GM10248 (cell line): ENCODE data around the gene C2orf92.
"Not testable (repeated sequence)": the region's sequence is repeated elsewhere in the genome, so short reads cannot be mapped to it uniquely, and the experiment has no call there.

ENCODE experiments used
- CTCF ChIA-PET: fragments of 300-600 bp; sonication (Branson Sonifier 250); formaldehyde crosslinking; extraction: SDS; loops from one replicate; lab custom pipeline; 2021; ENCODE audit warnings: antibody characterized with exemption; lab: Yijun Ruan, JAX
- POLR2A ChIA-PET: fragments of 350-650 bp; sonication (Branson Sonifier 250); formaldehyde crosslinking; extraction: SDS; loops from one replicate; lab custom pipeline; 2020; ENCODE audit warnings: antibody characterized with exemption; lab: Yijun Ruan, JAX
- DNase-seq: peaks from one replicate; pipeline ENCODE4 v3.0.0; 2012; ENCODE audit errors: extremely low spot score
- TF ChIP-seq, protein P1 (sequence below): IDR thresholded peaks from 2 replicates; pipeline ENCODE4 v1.5.1; 2012; ENCODE audit warnings: mild to moderate bottlenecking, low read depth; ENCODE audit errors: extremely low read depth, missing control alignments, control extremely low read depth

The C2orf92 gene

DNA sequence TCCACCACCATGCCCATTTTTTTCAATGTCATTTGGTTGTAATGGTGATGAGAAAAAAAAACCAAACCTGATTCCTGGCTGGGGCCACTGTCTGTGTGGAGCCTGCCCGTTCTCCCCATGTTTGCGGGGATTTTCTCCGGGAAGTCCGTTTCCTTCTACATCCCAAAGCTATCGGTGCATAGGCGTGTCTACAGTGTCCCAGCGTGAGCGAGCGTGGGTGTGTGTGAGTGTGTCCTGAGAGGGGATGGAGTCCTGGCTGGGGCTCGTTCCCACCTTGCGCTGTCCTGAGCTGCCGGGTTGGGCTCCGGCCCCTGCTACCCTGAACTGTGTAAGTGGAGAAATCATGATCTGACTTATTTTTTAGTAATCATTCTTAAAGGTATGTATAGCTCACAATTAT lies 36.6 kb downstream of the C2orf92 start:
- ChIA-PET CTCF (interaction anchor here (1.2 to 10.6 kb wide), 4 partner anchors 8 to 680 kb away, joined by 5 to 122 read pairs (median 26); no protein-coding TSS in a partner anchor), POLR2A (no interaction called here)
- no peak for DNase-seq
- TF ChIP-seq, protein P1, sequence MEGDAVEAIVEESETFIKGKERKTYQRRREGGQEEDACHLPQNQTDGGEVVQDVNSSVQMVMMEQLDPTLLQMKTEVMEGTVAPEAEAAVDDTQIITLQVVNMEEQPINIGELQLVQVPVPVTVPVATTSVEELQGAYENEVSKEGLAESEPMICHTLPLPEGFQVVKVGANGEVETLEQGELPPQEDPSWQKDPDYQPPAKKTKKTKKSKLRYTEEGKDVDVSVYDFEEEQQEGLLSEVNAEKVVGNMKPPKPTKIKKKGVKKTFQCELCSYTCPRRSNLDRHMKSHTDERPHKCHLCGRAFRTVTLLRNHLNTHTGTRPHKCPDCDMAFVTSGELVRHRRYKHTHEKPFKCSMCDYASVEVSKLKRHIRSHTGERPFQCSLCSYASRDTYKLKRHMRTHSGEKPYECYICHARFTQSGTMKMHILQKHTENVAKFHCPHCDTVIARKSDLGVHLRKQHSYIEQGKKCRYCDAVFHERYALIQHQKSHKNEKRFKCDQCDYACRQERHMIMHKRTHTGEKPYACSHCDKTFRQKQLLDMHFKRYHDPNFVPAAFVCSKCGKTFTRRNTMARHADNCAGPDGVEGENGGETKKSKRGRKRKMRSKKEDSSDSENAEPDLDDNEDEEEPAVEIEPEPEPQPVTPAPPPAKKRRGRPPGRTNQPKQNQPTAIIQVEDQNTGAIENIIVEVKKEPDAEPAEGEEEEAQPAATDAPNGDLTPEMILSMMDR: no peak

DNA sequence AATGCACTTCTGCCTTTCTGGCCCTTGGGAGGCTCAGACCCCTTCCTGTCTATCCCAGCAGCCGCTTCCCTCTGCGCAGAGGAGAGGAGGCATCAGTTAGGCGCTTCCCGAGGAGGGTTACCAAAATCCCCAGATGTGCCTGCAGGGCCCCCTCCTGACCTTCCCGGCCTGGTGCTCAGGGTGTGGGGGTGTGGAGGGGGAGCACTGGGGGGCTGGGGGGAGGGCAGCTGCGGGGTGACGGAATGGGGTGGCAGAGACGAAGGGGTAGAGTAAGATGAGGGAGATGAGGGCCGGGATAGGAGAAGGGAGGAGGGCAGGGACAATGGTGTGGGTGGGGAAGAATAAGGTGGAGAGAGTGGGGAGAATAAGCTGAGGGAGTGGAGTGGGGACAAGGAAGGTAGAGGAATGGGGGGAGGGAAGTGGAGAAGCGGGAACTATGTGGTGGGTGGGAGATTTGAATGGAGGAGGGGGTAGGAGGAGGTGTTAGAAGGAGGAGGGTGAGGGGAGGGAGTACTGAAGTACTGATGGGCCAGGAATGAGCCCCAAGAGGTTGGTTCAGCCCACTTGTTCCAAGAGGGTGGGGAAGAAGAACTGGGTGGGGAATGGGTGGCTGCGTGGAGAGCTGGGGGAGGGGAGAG lies 37.3 kb downstream of the C2orf92 start:
- POLR2A ChIA-PET: no interaction called here
- TF ChIP-seq, protein P1: no peak
- CTCF ChIA-PET: interaction anchor here (1.2 to 10.6 kb wide), 5 partner anchors 8 to 679 kb away, joined by 3 to 122 read pairs (median 10); no protein-coding TSS in a partner anchor
- no peak for DNase-seq

DNA sequence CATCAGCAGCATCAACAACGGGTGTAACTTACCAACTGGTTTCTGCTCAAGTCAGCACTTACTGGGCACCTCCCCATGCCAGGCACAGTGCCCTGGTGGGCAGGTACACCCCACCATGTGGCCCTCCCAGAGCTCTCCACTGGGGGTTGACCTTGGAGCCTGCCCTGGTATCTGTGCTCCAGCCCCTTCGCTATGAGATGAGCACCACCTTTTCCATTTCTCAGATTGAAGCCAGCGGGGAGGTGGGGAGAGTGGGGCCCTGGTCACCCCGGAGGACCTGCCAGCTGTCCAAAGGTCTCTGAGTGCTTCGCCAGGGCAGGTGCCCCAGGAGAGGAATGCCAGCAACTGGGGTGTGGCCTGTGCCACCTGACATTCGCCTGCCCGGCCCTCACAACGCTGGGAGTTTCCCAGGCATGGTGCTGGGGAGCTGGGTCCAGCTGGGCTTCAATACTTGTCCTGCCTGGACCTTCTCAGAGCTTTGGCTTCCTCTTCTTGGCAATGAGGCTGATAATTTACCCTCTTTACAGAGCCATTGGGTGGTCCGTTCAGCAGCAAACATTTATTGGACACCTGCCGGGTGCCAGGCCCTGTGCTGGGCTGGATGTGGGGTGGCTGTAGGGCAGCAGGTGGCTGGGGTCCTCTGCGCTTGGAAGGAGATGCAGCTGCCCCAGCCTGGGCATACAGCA lies 38.0 kb downstream of the C2orf92 start:
- TF ChIP-seq, protein P1: no peak

GRCh38 chr2:97708048-97708380 lies 38.5 kb downstream of the C2orf92 start:
- DNase-seq: no peak
- ChIA-PET POLR2A (no interaction called here), CTCF (interaction anchor here (0.8 to 10.6 kb wide), 6 partner anchors 10 to 678 kb away, joined by 3 to 122 read pairs (median 6); no protein-coding TSS in a partner anchor)
- TF ChIP-seq, protein P1: no peak

More for the DNA sequence above, 38.0 kb downstream of the C2orf92 start:
- POLR2A ChIA-PET: no interaction called here
- CTCF ChIA-PET: interaction anchor here (1.2 to 10.6 kb wide), 6 partner anchors 9 to 679 kb away, joined by 3 to 122 read pairs (median 8); no protein-coding TSS in a partner anchor
- DNase-seq: no peak

- no peak for DNase-seq
- CTCF ChIA-PET: interaction anchor here (0.7 to 10.6 kb wide), 8 partner anchors 9 to 678 kb away, joined by 3 to 122 read pairs (median 6); no protein-coding TSS in a partner anchor
- POLR2A ChIA-PET: no interaction called here
- TF ChIP-seq, protein P1: no peak
Observed at GRCh38 chr2:97708608-97709007, 39.1 kb downstream of the C2orf92 start.

GRCh38 chr2:97711394-97711711 lies 41.8 kb downstream of the C2orf92 start:
- ChIA-PET POLR2A (no interaction called here), CTCF (interaction anchor here (3.0 to 10.6 kb wide), 3 partner anchors 13 to 675 kb away, joined by 13 to 122 read pairs (median 43); no protein-coding TSS in a partner anchor)
- DNase-seq: no peak
- TF ChIP-seq, protein P1: no peak

DNA sequence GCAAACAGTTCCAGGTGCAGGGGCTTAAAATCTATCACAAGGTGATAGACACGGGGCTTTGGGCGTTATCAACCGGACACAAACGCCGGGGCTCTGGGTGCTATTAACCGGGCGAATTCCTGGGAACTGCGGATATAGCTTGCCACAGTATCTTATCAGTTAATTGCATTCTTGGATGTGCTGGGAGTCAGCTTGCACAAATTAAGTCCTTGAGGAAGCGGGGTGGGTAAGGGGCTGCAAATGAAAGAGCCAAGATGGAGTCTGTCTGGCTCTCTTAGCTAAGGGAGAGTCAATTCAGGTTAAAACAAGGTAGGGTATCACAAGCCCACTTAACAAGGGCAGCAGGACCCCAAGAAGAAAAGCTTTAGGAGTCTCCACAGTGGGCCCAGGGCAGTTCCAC lies 42.7 kb downstream of the C2orf92 start:
- CTCF ChIA-PET: interaction anchor here (3.0 to 10.6 kb wide), 2 partner anchors 14 to 29 kb away, joined by 13 to 122 read pairs; no protein-coding TSS in a partner anchor
- POLR2A ChIA-PET, DNase-seq: not testable (repeated sequence)
